Hippocampal formation (tissue), 2 donors: ENCODE data around the gene NOTCH1.

Source experiments
- DNase-seq, 2 donors: peaks; one replicate each; lab custom pipeline; 2025; lab: John Stamatoyannopoulos, UW

Gene NOTCH1

GRCh38 chr9:136531904-136532798 lies 13.7 kb downstream of the NOTCH1 start:
- DNase-seq = no peak

- no peak for DNase-seq
Measured at GRCh38 chr9:136531186-136531903, 14.5 kb downstream of the NOTCH1 start.

DNA sequence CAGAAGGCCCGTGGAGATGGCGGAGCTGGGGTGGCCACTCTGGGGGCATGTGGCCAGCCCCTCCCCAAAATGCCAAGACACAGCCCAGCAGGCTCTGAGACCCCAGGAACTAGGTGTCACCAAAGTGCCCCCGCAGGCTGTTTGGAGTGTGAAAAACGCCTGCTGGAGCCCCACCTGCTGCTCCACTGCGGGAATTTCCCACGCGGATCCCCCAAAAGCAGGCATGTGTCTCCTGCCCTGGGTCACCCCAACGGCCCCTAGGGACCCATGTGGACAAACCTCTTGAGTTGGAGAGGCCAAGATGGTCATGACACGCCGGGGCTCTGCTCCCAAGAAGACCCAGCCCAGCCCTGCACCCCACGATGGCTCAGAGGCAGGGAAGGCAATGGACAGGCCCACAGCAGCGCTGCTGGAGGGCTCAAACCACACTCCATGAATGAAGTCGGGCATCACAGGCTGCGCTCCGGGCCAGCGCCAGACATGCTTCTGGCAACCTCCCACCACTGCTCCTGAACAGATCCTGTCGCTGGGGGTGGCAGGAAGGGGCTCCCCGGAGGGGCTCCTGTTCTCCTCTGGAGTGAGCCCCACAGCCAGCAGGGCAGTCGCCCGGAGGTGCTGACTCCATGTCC lies 15.3 kb downstream of the NOTCH1 start:
- DNase-seq = no peak

DNA sequence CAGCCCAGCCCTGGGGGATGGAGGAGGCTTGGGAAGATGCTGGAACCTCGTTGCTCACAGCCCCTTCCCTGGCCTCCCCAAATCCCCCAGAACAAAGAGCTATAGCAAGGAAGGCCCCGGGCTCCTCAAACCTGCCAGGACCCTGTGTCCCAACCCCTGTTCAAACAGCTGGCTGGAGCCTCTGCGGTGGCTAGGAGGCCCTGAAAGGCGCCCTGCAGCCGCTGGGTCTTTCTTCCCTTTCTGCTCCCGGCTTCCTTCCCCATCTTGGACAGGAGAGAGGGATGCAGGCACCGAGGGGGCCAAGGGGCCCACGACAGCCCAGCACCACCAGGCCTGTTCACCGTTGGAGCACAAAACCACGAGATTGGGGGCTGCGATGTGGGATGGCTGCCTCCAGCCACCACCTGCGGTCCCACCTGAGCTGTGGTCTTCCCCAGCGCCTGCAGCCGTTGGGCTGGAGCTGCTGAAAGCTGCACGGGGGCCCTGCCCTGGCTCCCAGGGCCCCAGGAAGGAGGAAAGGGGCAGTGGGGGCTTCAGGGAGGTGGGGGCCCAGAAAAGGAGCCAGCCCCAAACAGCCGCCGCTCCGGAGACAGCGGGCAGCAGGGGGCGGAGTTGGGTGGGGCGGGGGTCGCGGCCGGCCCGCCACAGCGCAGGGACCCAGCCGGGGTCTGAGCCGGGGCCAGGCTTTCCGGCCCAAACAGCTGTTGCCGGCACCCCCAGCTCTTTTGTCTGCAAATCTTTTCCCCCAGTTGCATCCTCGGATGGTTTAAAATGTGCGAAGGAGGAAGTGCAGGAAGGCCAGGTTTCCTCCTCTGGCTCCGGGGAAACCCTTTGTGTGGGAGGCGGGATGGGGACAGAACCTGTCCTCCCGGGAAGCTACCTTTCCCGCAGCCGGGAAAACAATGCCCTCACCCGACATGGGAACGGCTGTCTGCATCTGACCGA lies 16.1 kb downstream of the NOTCH1 start:
- no peak for DNase-seq

DNA sequence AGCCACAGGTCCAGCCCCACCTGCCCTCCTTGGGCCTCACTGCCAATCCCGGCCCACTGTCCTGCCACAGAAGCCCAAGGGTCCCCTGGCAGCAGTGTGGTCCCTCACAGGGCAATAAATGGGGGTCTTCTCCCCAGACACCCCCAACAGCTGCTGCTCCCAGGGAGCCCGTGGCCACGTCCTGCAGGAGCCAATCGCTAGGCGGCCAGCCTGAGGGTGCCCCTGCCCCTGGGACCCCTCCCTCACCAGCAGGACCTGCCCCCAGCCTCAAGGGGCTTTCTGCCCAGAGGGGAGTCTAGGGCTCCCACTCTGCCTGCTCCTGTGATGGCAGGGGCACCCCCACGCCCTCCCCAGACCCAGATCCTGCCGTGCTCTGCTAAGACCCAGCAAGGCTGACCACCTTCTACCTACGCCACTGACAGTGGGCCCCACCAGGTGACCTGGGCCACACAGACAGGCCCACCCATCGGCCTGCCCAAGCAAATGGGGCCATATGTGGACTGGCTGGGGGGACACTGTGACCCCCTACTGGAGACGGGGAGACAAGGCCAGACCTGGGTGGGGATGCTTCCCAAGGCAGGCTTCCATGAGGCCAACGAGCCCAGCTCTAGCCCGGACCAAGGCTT lies 17.0 kb downstream of the NOTCH1 start:
- no peak for DNase-seq

DNA sequence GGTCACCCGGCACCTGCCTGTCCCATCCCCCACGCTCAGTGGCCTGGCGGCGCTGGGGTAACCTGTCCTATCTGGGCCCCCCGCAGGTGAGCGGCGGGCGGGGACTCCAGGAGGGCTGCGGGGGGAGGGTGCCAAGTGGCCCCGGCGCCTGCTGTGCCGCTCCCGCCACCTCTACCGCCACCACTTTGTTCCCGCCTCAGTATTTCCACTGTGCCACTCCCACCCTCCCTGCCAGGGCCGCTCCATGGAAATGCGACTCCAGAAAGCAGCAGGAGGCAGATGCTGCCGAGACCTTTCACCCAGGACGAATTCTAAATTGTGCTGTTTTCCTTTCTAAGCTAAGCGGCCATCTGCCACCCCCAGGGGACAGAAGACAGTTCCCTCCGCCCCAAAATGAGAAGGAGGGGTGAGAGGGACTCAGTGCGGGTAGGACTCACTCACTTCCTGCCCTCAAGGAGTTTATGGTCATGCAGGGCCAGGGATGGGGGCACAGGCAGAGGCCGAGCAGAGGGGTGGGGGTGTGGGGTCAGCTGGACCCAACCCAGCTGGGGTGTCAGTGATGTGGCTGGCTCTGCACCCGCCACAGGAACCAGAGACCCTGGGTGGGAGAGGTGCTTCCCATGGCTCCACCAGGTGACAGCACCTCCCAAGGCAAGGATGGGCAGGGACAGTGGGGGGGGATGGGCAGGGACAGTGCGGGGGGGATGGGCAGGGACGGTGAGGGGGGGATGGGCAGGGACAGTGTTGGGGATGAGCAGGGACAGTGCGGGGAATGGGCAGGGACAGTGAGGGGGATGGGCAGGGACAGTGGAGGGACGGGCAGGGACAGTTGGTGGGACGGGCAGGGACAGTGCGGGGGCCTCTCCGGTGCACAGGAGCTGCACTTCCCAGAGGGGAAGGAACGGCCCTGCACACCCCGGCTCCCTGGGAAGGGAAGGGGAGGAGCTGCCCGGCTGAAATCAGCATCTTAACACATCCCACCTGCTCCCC lies 17.8 kb downstream of the NOTCH1 start:
- no peak for DNase-seq

- DNase-seq = no peak
Measured at GRCh38 chr9:136527131-136527530, 18.7 kb downstream of the NOTCH1 start.

DNA sequence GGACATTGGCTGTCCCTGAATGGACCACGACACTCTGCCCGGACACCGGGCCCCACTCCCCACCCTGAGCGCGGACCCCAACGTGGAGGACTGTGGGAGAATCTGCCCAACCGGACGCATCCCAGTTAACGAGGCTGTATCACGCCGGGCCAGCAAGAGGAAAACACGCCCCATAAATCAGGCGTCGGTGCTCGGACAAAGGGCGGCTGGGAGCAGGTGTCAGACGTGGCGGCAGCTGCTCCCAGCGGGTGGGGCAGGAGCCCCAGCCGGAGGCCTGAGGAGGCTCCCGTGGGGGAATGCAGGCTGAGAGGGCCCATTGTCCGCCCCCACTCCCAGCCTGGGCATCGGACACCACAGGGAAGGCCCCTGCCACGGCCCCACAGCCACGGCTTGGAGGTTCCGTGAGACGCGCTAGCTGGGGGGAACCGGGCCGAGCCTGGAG lies 19.2 kb downstream of the NOTCH1 start:
- DNase-seq = peak; percentile 65 to 83

- DNase-seq = peak; percentile 95 to 96
Measured at GRCh38 chr9:136525841-136526499, 19.9 kb downstream of the NOTCH1 start.

DNA sequence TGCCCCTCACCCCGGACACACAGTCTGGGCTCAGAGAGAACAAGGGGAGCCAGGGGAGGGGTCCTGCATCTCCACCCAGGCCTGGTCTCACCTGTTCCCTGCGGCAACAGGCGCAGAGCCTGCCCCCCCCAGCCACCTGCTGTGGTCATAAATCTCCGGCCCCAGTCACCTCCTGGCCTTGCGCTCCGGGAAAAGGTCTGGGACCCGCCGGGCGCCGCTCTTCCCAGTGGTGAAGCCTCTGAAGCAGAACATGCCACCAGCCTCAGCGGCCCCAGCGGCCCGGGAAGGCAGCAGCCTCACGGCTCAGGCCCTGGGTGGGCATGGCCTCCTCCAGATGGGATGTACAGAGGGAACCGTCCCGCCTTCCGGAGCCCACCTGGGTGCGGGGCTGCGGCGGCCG lies 20.6 kb downstream of the NOTCH1 start:
- DNase-seq = no peak

DNA sequence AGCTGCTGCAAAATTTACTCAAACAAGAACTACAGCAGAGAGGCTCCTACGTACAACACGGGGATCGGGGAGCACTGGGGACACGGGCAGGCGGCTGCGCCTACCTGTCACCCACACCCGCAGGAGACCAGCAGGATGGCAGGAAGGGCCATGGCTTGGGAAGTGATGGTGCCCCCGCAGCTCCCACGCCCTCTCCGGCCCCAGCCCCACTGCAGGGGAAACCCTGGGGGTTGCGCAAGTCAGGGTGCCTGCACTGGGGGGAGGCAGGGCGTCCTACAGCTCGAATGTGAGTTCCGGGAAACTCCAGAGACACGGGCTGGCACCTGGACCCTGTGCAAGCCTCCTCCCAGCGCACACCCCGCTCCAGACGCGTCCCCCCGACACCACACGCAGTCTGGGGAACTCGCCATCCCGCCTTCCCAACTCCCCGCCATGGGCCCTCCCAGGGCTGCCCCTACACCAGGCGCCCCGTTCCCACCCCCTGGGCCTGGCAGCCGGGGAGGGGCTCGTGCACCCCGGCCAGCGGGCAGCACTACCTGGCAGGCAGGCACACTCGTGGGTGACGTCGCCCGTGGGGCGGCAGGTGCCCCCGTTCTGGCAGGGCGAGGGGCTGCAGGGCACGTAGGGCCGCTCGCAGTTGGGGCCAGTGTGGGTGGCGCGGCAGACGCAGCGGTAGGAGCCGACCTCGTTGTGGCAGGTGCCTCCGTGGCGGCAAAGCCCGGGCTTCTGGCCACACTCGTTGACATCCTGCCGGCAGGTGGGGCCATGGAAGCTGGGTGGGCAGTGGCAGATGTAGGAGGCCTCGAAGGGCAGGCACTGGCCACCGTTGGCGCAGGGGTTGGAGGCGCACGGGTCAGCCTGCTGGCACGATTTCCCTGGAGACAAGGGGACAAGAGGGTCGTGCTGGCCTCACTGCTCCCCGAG lies 23.3 kb downstream of the NOTCH1 start:
- no peak for DNase-seq

GRCh38 chr9:136521537-136521936 lies 24.3 kb downstream of the NOTCH1 start:
- no peak for DNase-seq

GRCh38 chr9:136520053-136520540 lies 25.8 kb downstream of the NOTCH1 start:
- no peak for DNase-seq

- no peak for DNase-seq
Measured at GRCh38 chr9:136519263-136520052, 26.4 kb downstream of the NOTCH1 start.

DNA sequence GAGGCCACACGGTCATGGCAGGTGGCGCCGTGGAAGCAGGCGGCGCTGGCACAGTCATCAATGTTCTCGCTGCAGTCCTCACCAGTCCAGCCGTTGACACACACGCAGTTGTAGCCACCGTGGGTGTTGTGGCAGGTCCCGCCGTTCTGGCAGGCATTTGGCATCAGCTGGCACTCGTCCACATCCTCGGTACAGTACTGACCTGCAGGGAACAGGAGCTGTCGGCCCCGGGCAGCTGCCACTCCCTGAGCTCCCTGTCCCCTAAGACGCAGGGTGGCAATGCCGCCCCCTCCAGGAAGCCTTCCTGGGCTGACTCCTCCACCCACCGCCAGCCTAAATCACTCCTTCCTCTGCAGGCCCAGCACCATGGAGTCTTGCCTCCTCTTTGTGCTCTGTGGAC lies 27.2 kb downstream of the NOTCH1 start:
- DNase-seq = no peak

DNA sequence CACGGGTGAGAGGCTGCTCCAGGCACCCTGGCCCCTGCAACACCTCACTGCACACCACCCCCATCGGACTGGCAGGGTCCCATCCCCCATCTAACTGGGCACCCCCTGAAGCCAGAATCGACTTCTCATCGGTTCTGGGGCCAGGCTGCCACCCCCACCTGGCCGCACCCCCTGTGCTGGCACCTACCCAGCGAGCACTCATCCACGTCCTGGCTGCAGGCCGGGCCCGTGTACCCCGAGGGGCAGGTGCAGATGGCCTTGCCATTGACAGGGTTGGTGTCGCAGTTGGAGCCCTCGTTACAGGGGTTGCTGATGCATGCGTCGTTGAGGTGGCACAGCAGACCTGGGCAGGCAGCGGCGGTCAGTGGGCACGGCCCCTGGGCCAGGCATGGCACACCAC lies 27.9 kb downstream of the NOTCH1 start:
- no peak for DNase-seq
